Esophagus mucosa (tissue), 1 donor: ENCODE measurements around the gene NRCAM. TPM values are rescaled to one million over a fixed set of nuclear protein-coding genes. Genes with fewer than 3 reads are reported as not detected.

Source experiments
- ATAC-seq: fragments of 200-7000 bp; cut with Tn5 transposase; one replicate; pipeline ENCODE4 v1.9.1; 2020
- total RNA-seq: library from RNA; stranded (reverse); gene quantifications from one replicate; pipeline ENCODE4 v1.2.4, GENCODE V29; 2023
- donor health status: DM: yes; HTN: yes; CAD: no.

The NRCAM gene
- total RNA-seq, 1 donor from 2014 or later, result 10.9 TPM

GRCh38 chr7:108423089-108423989, 32.9 kb downstream of the NRCAM start:
- no peak for ATAC-seq

- ATAC-seq, result peak; percentile 52
Measured at GRCh38 chr7:108421720-108422331, 34.4 kb downstream of the NRCAM start.

- no peak for ATAC-seq
Measured at GRCh38 chr7:108419961-108420908, 36.0 kb downstream of the NRCAM start.

- no peak for ATAC-seq
Measured at GRCh38 chr7:108418946-108419345, 37.3 kb downstream of the NRCAM start.

- ATAC-seq, result no peak
Measured at GRCh38 chr7:108417926-108418325, 38.3 kb downstream of the NRCAM start.

GRCh38 chr7:108417144-108417543, 39.1 kb downstream of the NRCAM start:
- ATAC-seq, result no peak

GRCh38 chr7:108415821-108416536, 40.3 kb downstream of the NRCAM start:
- peak; percentile 85 for ATAC-seq

GRCh38 chr7:108415084-108415483, 41.2 kb downstream of the NRCAM start:
- ATAC-seq, result no peak

- ATAC-seq, result peak; percentile 68
Measured at GRCh38 chr7:108413782-108414492, 42.3 kb downstream of the NRCAM start.

- ATAC-seq, result no peak
Measured at GRCh38 chr7:108413337-108413736, 42.9 kb downstream of the NRCAM start.

GRCh38 chr7:108409146-108409545, 47.1 kb downstream of the NRCAM start:
- ATAC-seq, result no peak

GRCh38 chr7:108408296-108408991, 47.8 kb downstream of the NRCAM start:
- ATAC-seq, result no peak

- no peak for ATAC-seq
Measured at GRCh38 chr7:108407676-108408075, 48.6 kb downstream of the NRCAM start.

GRCh38 chr7:108406222-108406890, 49.9 kb downstream of the NRCAM start:
- ATAC-seq, result peak; percentile 74

- peak; percentile 49 for ATAC-seq
Measured at GRCh38 chr7:108404509-108405420, 51.5 kb downstream of the NRCAM start.

- no peak for ATAC-seq
Measured at GRCh38 chr7:108403597-108404217, 52.5 kb downstream of the NRCAM start.

GRCh38 chr7:108402865-108403264, 53.4 kb downstream of the NRCAM start:
- no peak for ATAC-seq

GRCh38 chr7:108396080-108396479, 60.2 kb downstream of the NRCAM start:
- ATAC-seq, result no peak

- no peak for ATAC-seq
Measured at GRCh38 chr7:108395426-108395825, 60.8 kb downstream of the NRCAM start.
